Nephron progenitor cell (in vitro differentiated cells): ENCODE measurements around the gene TFAP2C.
A peak's percentile ranks its signal among the peaks of the same experiment; 100 is the strongest.

Experiments used
- DNase-seq: peaks from one replicate; pipeline ENCODE4 v3.0.0; 2021
- H3K27ac Mint-ChIP-seq: 2 replicates; pipeline ENCODE4 v1.8.0; 2021; ENCODE audit warnings: mild to moderate bottlenecking, moderate library complexity, mixed read lengths
- H3K27me3 Mint-ChIP-seq: 2 replicates; pipeline ENCODE4 v1.8.0; 2021; ENCODE audit warnings: mild to moderate bottlenecking, low read depth, mixed read lengths; ENCODE audit not compliant: poor library complexity
- H3K36me3 Mint-ChIP-seq: 2 replicates; pipeline ENCODE4 v1.8.0; 2021; ENCODE audit warnings: low read depth, mixed read lengths
- H3K4me1 Mint-ChIP-seq: 2 replicates; pipeline ENCODE4 v1.8.0; 2021; ENCODE audit warnings: mixed read lengths
- H3K4me3 Mint-ChIP-seq: 2 replicates; pipeline ENCODE4 v1.8.0; 2021; ENCODE audit warnings: mild to moderate bottlenecking, moderate library complexity, mixed read lengths
- H3K9me3 Mint-ChIP-seq: 2 replicates; pipeline ENCODE4 v1.8.0; 2021; ENCODE audit warnings: mild to moderate bottlenecking, moderate library complexity, mixed read lengths
- CTCF ChIP-seq: fragments of 200-600 bp; sonication (generic); IDR thresholded peaks from 2 replicates; pipeline ENCODE4 v1.5.0; 2021; ENCODE audit warnings: antibody characterized with exemption

Gene TFAP2C

GRCh38 chr20:56664796-56665195, 35.7 kb downstream of the TFAP2C start:
- Mint-ChIP-seq H3K27me3 (peaks cover 17% of the 10 kb centered on the region), H3K4me3 (no peak overlapping the region), H3K4me1 (no peaks in the 10 kb centered on the region), H3K36me3 (no peaks in the 10 kb centered on the region), H3K9me3 (no peaks in the 10 kb centered on the region), H3K27ac (no peak overlapping the region)
- DNase-seq, result no peak
- TF ChIP-seq CTCF, result no peak

GRCh38 chr20:56665806-56666205, 36.7 kb downstream of the TFAP2C start:
- Mint-ChIP-seq H3K4me1 (no peaks in the 10 kb centered on the region), H3K36me3 (no peaks in the 10 kb centered on the region), H3K27ac (no peak overlapping the region), H3K9me3 (no peaks in the 10 kb centered on the region), H3K4me3 (no peak overlapping the region), H3K27me3 (peaks cover 13% of the 10 kb centered on the region)
- no peak for DNase-seq
- TF ChIP-seq CTCF, result no peak

- no peaks in the 10 kb centered on the region for H3K4me1 Mint-ChIP-seq
- H3K36me3 Mint-ChIP-seq, result no peaks in the 10 kb centered on the region
Observed at GRCh38 chr20:56673450-56673849, 44.3 kb downstream of the TFAP2C start.

GRCh38 chr20:56676001-56676400, 46.9 kb downstream of the TFAP2C start:
- Mint-ChIP-seq H3K27me3 (peaks cover 17% of the 10 kb centered on the region), H3K4me1 (peaks cover 9% of the 10 kb centered on the region), H3K36me3 (no peaks in the 10 kb centered on the region), H3K27ac (peak overlapping the region; percentile 79), H3K9me3 (no peaks in the 10 kb centered on the region), H3K4me3 (no peak overlapping the region)
- no peak for TF ChIP-seq CTCF
- DNase-seq, result no peak

More at GRCh38 chr20:56673450-56673849, 44.3 kb downstream of the TFAP2C start:
- peak overlapping the region; percentile 23 for H3K27ac Mint-ChIP-seq
- no peak for TF ChIP-seq CTCF
- peaks cover 13% of the 10 kb centered on the region for H3K27me3 Mint-ChIP-seq
- no peaks in the 10 kb centered on the region for H3K9me3 Mint-ChIP-seq
- no peak for DNase-seq
- no peak overlapping the region for H3K4me3 Mint-ChIP-seq

- H3K9me3 Mint-ChIP-seq, result no peaks in the 10 kb centered on the region
- H3K4me3 Mint-ChIP-seq, result no peak overlapping the region
- H3K27me3 Mint-ChIP-seq, result peaks cover 17% of the 10 kb centered on the region
- H3K27ac Mint-ChIP-seq, result no peak overlapping the region
- H3K4me1 Mint-ChIP-seq, result peaks cover 9% of the 10 kb centered on the region
- TF ChIP-seq CTCF, result no peak
- DNase-seq, result no peak
- no peaks in the 10 kb centered on the region for H3K36me3 Mint-ChIP-seq
Observed at GRCh38 chr20:56676679-56677078, 47.6 kb downstream of the TFAP2C start.

- no peaks in the 10 kb centered on the region for H3K36me3 Mint-ChIP-seq
- H3K27ac Mint-ChIP-seq, result peak overlapping the region; percentile 40
- H3K4me3 Mint-ChIP-seq, result no peak overlapping the region
- H3K27me3 Mint-ChIP-seq, result peaks cover 14% of the 10 kb centered on the region
- TF ChIP-seq CTCF, result no peak
- no peaks in the 10 kb centered on the region for H3K9me3 Mint-ChIP-seq
- no peak for DNase-seq
- H3K4me1 Mint-ChIP-seq, result peaks cover 27% of the 10 kb centered on the region
Observed at GRCh38 chr20:56683077-56683865, 54.2 kb downstream of the TFAP2C start.
